Esophagus muscularis mucosa (tissue), 3 donors: ENCODE results near the gene JDP2.

Experiments
- CTCF ChIP-seq, 3 experiments: fragments of 200-600 bp in 2 of 3; fragments of 450-650 bp in 1 of 3; sonication (generic) in 2 of 3; IDR thresholded peaks; one replicate each; pipeline ENCODE4 v1.5.1; 2017 to 2019; ENCODE audit warnings: antibody characterized with exemption in 3 of 3, mild to moderate bottlenecking in 2 of 3, moderate library complexity in 1 of 3
- POLR2A ChIP-seq: fragments of 450-650 bp; IDR thresholded peaks from one replicate; pipeline ENCODE4 v1.6.1; 2017; ENCODE audit warnings: antibody characterized with exemption, moderate library complexity, mild to moderate bottlenecking, low read depth

- TF ChIP-seq CTCF (IDR thresholded peaks at IDR 0.05) (no peak), POLR2A (peak; percentile 15)
These were observed 94.6 kb downstream of the JDP2 start, which contains the start of gene BATF for GRCh38 chr14:75522224-75522982.
